ENCODE results near the gene SLC6A3.

DNA sequence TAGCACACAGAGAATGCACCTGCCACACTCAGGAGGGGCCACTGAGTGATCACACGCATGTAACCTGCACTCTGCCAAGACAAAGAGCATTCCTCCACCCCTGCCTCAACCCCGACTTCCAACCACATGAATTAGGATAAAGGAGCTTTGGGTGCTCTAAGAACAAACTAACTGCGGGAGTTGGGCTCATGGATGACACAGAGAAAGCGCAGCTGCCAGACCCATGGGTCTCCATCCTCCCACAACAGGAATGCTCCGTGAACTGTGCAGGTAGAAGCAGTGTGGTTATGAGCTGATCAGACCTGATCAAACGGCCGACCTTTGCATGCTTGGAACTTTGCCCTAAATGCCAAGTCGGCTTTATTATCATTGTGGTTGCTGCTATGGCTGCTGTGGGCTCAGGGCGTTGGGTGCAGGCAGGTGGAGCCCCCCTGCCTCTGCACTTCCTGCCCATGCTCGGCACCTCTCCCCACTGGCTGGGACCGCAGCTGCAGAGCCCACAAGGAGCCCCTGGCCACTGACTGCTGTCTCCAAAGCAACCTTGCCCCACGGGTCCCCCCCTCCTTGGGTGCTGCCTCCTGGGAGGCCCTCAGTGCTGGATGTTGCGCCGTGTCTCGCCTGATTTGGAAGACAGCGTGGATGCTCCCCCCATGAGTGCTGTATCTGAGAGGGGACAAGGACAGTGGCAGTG, 2.6 kb upstream of the SLC6A3 start:
- TF ChIP-seq, protein P1, sequence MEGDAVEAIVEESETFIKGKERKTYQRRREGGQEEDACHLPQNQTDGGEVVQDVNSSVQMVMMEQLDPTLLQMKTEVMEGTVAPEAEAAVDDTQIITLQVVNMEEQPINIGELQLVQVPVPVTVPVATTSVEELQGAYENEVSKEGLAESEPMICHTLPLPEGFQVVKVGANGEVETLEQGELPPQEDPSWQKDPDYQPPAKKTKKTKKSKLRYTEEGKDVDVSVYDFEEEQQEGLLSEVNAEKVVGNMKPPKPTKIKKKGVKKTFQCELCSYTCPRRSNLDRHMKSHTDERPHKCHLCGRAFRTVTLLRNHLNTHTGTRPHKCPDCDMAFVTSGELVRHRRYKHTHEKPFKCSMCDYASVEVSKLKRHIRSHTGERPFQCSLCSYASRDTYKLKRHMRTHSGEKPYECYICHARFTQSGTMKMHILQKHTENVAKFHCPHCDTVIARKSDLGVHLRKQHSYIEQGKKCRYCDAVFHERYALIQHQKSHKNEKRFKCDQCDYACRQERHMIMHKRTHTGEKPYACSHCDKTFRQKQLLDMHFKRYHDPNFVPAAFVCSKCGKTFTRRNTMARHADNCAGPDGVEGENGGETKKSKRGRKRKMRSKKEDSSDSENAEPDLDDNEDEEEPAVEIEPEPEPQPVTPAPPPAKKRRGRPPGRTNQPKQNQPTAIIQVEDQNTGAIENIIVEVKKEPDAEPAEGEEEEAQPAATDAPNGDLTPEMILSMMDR (IDR thresholded peaks at IDR 0.05 in 8 of 11, conservative IDR thresholded peaks at IDR 0.05 in 3 of 11), result no peak
- TF ChIP-seq POLR2A (IDR thresholded peaks at IDR 0.05) (no peak), POLR2AphosphoS5 (IDR thresholded peaks at IDR 0.05) (no peak)

Data from spleen (tissue), 7 donors.